Sigmoid colon (tissue), 7 donors: Measurements from ENCODE around the gene FBXL16. TPM values are rescaled to one million over a fixed set of nuclear protein-coding genes. Genes with fewer than 3 reads are reported as not detected.

Source experiments
- DNase-seq: peaks from one replicate; pipeline ENCODE4 v3.0.0-alpha.2; 2019
- H3K27ac ChIP-seq, 4 donors: fragments of 200-600 bp; sonication (generic); one replicate each; pipeline ENCODE4 v1.5.1; 2016 to 2019; ENCODE audit warnings: mild to moderate bottlenecking in 1 of 4
- H3K27me3 ChIP-seq, 3 donors: fragments of 200-600 bp; sonication (generic); one replicate each; pipeline ENCODE4 v1.5.1; 2019; ENCODE audit warnings: mild to moderate bottlenecking in 1 of 3
- H3K36me3 ChIP-seq, 4 donors: fragments of 200-600 bp; sonication (generic); one replicate each; pipeline ENCODE4 v1.5.1; 2016 to 2019
- H3K4me1 ChIP-seq, 4 donors: fragments of 200-600 bp; sonication (generic); one replicate each; pipeline ENCODE4 v1.5.1; 2017 to 2019
- H3K4me3 ChIP-seq, 4 donors: fragments of 200-600 bp; sonication (generic); one replicate each; pipeline ENCODE4 v1.5.1; 2017 to 2019; ENCODE audit warnings: mild to moderate bottlenecking in 2 of 4, moderate library complexity in 1 of 4
- H3K9me3 ChIP-seq, 4 donors: fragments of 200-600 bp in 3 of 4; sonication (generic) in 3 of 4; one replicate each; pipeline versions ENCODE4 v1.5.1 to v1.6.1; 2013 to 2019
- CTCF ChIP-seq, 4 experiments: fragments of 450-650 bp in 3 of 4; fragments of 200-600 bp in 1 of 4; IDR thresholded peaks; one replicate each; pipeline ENCODE4 v1.5.1; 2016 to 2019; ENCODE audit warnings: antibody characterized with exemption in 4 of 4, mild to moderate bottlenecking in 3 of 4, moderate library complexity in 2 of 4
- EP300 ChIP-seq, 4 donors: sonication (generic); formaldehyde crosslinking; IDR thresholded peaks; one replicate each; pipeline ENCODE4 v1.6.1; 2017; ENCODE audit warnings: antibody characterized with exemption in 4 of 4
- POLR2A ChIP-seq, 2 donors: fragments of 450-650 bp; IDR thresholded peaks; one replicate each; pipeline ENCODE4 v1.6.1; 2016; ENCODE audit warnings: antibody characterized with exemption in 2 of 2, mild to moderate bottlenecking in 2 of 2, moderate library complexity in 2 of 2
- POLR2AphosphoS5 ChIP-seq, 4 donors: sonication (generic); formaldehyde crosslinking; IDR thresholded peaks; one replicate each; pipeline ENCODE4 v1.6.1; 2017; ENCODE audit warnings: antibody characterized with exemption in 4 of 4
- WGBS, 2 donors: extraction: QIAGEN DNeasy Blood & Tissue Kit; methylation state at CpG; one replicate each; pipeline ENCODE4 v1.1.7; 2013; 5-methylcytosine and 5-hydroxymethylcytosine counted together
- intact Hi-C: fragments of 100-400 bp; cut with DNase I; formaldehyde crosslinking; loops from one replicate; pipeline ENCODE4 v1.15.1; 2023
- polyA plus RNA-seq, 3 donors: library from polyadenylated mRNA; stranded (reverse); fragments of 200-250 nt; gene quantifications; one replicate each; pipeline ENCODE4 v1.2.3, GENCODE V29; 2013
- total RNA-seq, 4 donors: library from RNA; depleted of rRNA; stranded (reverse); fragments of >200 nt; gene quantifications; one replicate each; pipeline ENCODE4 v1.1.0, GENCODE V29; 2016
- donor health status: healthy with polysubstance abuse.
- donor health status: Bipolar disorder and iron deficiency.
- donor health status: healthy.

Gene FBXL16
- total and polyA plus RNA-seq, 7 donors: 0.16 to 2.4 (median 1.4) TPM; not detected in 1

DNA sequence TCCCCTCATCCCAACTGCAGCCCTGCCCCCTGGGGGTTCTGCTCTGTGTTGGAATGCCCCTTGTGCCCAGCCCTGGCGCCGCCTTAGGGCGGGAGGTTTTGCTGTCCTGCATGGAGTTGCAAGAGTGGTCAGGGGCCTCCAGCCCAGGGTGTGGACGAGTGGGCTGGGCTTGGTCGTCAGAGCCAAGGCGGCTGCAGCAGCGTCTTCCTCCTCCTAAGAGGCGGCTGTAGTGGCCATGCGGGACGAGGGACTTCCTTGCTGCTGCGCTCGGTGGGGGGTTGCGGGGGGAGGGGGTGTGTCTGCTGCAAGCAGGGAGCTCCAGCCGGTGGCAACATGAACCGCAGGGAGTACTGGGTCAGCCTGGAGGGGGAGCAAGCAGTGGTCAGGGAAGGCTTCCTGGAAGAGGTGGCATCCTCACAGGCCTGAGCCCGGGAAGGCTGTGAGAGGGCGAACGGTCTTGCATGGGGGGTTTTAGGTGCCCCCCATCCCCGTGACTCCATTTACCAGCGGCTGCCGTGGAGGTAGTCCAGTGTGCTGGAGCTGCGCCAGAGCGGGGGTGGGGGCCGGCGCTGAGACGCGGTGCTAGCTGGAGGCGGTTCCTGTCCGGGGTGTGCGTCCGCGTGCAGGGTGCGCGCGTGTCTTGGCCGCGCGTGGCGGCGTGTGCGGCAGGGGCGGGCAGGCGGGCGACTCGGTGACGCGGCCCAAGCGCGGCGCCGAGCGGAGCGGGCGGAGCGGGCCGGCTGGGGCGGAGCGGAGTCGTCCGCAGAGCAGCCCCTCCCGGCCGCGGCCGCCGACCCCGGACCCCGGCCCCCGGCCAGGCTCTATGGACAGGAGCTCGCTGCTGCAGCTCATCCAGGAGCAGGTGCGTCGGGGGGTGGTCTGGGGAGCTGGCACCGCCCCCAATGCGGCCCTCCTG lies 30.4 kb downstream of the FBXL16 start, which contains the start of gene RHBDL1:
Gene RHBDL1, plus strand, starts transcription at position 704 of the 916 bp plus-strand sequence. Its CDS starts 120 bp downstream, at position 824.
- no peaks in the 10 kb centered on the region for H3K9me3 ChIP-seq
- peaks cover 29 to 40% (median 32%) of the 10 kb centered on the region in 4 donors for H3K36me3 ChIP-seq
- no peaks in the 10 kb centered on the region for H3K27me3 ChIP-seq
- H3K4me3 ChIP-seq: peak within 1 kb of the TSS; percentile 10 to 48 (median 36)
- DNase-seq: no peak
- peak in 1 of 4 donors; percentile 7 for TF ChIP-seq POLR2AphosphoS5 (IDR thresholded peaks at IDR 0.05)
- TF ChIP-seq EP300 (IDR thresholded peaks at IDR 0.05): no peak
- 2 to 5% methylated on average over 73 of the region's 73 CpGs for WGBS, 2 donors
- intact Hi-C loops: no loop called here
- peaks cover 0 to 29% (median 21%) of the 10 kb centered on the region in 4 donors for H3K4me1 ChIP-seq
- peak within 1 kb of the TSS in 3 of 4 donors; percentile 38 to 41 (median 41) for H3K27ac ChIP-seq

- Histone ChIP-seq H3K27me3 (no peaks in the 10 kb centered on the region), H3K27ac (peak overlapping the region in 1 of 4 donors; percentile 38), H3K4me1 (peaks cover 0 to 32% (median 21%) of the 10 kb centered on the region in 4 donors), H3K9me3 (no peaks in the 10 kb centered on the region), H3K4me3 (no peak overlapping the region), H3K36me3 (peaks cover 33 to 48% (median 39%) of the 10 kb centered on the region in 4 donors)
- TF ChIP-seq POLR2A (IDR thresholded peaks at IDR 0.05): no peak
- no peak for TF ChIP-seq POLR2AphosphoS5 (IDR thresholded peaks at IDR 0.05)
- no peak for TF ChIP-seq EP300 (IDR thresholded peaks at IDR 0.05)
- intact Hi-C loops: no loop called here
- DNase-seq: no peak
- WGBS, 2 donors: 73 to 85% methylated on average over 22 of the region's 22 CpGs
Observed at GRCh38 chr16:674214-674881, 31.3 kb downstream of the FBXL16 start.

DNA sequence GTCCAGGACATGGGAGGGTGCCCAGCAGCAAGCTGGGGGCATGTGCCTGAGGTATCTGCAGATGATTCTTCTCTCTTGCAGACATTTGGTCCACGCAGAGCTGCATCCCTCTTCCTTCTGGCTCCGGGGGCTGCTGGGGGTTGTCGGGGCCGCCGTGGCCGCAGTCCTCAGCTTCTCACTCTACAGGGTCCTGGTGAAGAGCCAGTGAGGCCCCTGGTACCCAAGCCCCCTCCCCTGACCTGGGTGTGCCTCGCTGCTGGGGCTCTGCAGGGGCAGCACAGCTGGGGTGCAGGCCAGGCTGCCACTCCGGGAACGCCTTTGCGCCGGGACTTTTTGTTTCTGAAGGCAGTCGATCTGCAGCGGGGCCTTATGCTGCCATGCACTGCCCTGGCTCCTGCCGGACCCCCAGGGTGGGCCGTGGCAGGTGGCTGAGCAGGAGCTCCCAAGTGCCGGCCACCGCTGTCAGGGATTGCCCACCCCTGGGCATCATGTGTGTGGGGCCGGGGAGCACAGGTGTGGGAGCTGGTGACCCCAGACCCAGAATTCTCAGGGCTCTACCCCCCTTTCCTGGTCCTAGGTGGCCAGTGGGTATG lies 32.1 kb downstream of the FBXL16 start:
- Histone ChIP-seq H3K36me3 (peaks cover 33 to 48% (median 39%) of the 10 kb centered on the region in 4 donors), H3K9me3 (no peaks in the 10 kb centered on the region), H3K27me3 (no peaks in the 10 kb centered on the region), H3K4me1 (peaks cover 0 to 35% (median 26%) of the 10 kb centered on the region in 4 donors), H3K27ac (no peak overlapping the region), H3K4me3 (no peak overlapping the region)
- intact Hi-C loops: no loop called here
- TF ChIP-seq CTCF (IDR thresholded peaks at IDR 0.05) (no peak), POLR2AphosphoS5 (IDR thresholded peaks at IDR 0.05) (no peak), EP300 (IDR thresholded peaks at IDR 0.05) (no peak), POLR2A (IDR thresholded peaks at IDR 0.05) (no peak)
- WGBS, 2 donors: 92% methylated on average over 18 of the region's 18 CpGs
- DNase-seq: no peak

GRCh38 chr16:672851-673250 lies 32.8 kb downstream of the FBXL16 start:
- Histone ChIP-seq H3K27me3 (no peaks in the 10 kb centered on the region), H3K27ac (no peak overlapping the region), H3K36me3 (peaks cover 33 to 48% (median 39%) of the 10 kb centered on the region in 4 donors), H3K4me1 (peaks cover 0 to 38% (median 28%) of the 10 kb centered on the region in 4 donors), H3K4me3 (no peak overlapping the region), H3K9me3 (no peaks in the 10 kb centered on the region)
- intact Hi-C loops: no loop called here
- no peak for DNase-seq
- WGBS, 2 donors: 95 to 96% methylated on average over 21 of the region's 21 CpGs
- TF ChIP-seq POLR2A (IDR thresholded peaks at IDR 0.05): no peak
- TF ChIP-seq EP300 (IDR thresholded peaks at IDR 0.05): no peak
- TF ChIP-seq POLR2AphosphoS5 (IDR thresholded peaks at IDR 0.05): no peak
- no peak for TF ChIP-seq CTCF (IDR thresholded peaks at IDR 0.05)

GRCh38 chr16:672371-672770 lies 33.2 kb downstream of the FBXL16 start:
- H3K36me3 ChIP-seq: peaks cover 33 to 48% (median 39%) of the 10 kb centered on the region in 4 donors

More at GRCh38 chr16:672371-672770, 33.2 kb downstream of the FBXL16 start:
- TF ChIP-seq EP300 (IDR thresholded peaks at IDR 0.05) (no peak), CTCF (IDR thresholded peaks at IDR 0.05) (no peak), POLR2AphosphoS5 (IDR thresholded peaks at IDR 0.05) (no peak), POLR2A (IDR thresholded peaks at IDR 0.05) (no peak)
- no peak for DNase-seq
- 93 to 94% methylated on average over 19 of the region's 19 CpGs for WGBS, 2 donors
- Histone ChIP-seq H3K4me1 (peaks cover 0 to 42% (median 33%) of the 10 kb centered on the region in 4 donors), H3K27me3 (no peaks in the 10 kb centered on the region), H3K27ac (no peak overlapping the region), H3K4me3 (no peak overlapping the region), H3K9me3 (no peaks in the 10 kb centered on the region)
- intact Hi-C loops: no loop called here
